Measurements from ENCODE around the gene FIBCD1.

FIBCD1 gene

DNA sequence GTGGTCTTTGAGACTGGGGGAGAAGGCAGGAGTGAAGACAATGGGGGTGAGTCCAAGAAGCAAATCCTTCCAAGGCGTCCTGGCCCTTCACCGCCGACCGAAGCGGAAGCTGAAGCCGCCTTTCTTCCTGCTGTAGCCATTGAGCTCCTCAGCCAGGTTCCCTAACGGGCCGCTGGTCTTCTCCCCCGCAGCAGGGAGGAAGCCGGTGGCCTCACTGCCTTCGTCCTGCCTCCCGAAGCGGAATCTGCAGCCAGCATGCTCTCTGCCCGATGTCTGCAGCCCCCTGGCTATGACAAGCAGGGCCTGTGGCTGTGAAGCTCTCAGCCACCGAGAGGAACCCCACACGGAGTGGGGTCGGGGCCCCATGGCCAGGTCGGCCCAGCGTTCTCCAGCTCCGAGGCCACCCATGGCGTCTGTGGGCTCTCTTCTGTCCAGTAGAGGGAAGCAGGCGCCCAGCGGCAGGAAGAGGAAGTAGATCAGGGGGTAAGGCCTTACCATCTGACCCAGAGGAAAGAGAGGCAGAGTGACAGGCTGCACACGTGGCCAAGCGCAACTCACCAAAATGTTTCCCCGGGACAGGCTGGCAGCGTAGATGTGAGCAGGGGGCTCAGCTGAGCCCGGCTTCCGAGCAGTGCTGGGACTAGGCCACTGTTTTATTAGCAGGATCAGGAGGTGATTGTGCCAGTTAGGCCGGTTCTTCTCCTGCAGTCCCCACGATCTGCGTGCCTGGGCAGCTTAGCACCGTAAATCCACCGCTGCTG lies 45.5 kb downstream of the FIBCD1 start:
- DNase-seq = no peak

GRCh38 chr9:130892477-130893304 lies 46.4 kb downstream of the FIBCD1 start:
- DNase-seq = no peak

DNA sequence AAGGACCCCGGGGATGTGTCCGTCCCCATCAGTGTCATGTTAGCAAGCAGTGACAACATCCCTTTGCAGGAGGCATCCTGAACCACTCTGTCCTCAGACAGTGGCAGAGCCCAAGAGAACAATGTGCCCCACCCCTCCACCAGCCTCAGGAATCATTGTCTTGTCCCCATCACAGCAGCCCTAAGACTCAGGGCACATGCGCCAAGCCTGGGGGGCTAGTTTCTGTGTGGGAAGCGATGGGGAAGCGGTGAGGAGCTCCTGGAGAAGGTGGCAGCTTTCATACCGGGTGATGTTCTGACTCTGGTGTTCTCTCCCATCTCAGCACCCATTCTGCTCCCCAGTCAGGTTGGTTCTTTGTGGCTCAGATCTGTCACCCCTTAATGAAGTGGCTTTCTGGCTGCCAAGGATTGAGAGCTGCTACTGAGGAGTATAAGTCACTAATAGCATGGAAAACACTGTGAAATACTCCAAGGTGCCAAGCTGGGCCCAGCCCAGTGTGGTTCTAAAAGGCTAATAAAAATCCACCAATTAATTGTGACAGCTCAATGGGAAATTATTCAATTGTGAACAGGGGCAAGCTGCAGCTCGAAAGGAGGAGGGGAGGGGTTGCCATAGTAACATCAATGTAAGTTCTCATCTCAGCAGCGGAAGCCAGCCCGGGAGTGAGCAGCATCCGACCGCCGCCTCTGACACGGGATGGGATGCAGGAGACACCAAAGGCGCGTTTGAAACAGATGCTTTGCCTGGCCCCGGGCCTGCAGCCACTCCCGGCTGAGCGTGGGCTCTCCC lies 47.2 kb downstream of the FIBCD1 start:
- no peak for DNase-seq

DNA sequence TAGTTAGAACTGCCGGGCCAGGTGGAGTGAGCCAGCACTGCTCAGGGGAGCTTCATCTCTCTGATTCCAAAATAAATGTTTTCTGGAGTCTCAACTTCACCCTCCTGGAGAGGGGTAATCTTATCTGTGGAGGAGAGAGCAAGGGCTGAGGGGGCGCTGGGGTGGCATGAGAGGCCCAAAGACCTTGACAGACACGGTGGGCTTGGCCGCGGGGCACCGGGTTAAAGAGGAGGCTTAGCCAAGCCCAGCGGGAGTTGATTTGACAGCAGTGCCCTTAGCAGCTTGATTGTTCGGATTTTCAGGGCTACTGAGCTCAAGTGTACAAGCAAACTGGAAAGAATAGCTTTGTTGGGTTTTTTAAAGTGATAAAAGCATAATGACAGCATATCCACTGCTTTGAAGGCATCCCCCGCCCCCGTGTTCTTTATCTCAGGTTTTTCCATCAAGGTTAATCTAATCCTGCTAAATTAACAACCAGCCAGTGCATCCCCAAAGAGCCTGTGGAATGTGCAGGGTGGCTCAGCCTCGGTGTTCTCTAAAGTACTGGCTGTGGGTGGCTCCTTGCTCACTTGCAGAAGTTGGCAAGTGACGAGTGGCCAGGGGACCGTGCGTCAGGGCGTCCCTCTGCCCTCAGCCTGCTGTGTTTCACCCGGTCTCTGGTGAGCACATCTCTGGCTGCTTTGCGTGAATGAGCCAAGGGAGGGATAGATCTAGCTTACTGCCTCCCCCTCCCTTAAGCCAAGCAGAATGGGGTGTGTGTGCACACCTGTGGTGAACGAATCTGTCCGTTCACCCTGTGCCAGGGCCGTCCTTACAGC lies 48.0 kb downstream of the FIBCD1 start:
- no peak for DNase-seq

DNA sequence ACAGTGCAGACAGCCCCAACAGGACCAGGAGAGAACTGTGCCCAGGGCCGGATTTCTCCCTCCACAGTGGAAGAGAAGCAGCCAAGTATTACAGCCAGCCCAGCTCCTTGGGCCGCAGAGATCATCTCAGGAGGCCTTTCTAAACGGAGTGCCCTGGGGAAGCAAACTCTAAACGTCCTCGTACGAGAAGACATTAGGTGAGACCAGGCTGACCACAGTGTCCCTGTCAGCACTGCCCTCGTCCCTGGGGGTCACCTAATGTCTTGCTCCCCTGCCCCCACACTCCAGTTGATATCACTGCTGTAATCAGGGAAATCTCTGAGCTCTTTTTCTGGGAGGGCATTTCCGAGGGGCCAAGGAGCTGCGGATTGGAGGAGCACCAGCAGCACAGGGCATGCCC lies 48.9 kb downstream of the FIBCD1 start:
- DNase-seq = no peak

DNA sequence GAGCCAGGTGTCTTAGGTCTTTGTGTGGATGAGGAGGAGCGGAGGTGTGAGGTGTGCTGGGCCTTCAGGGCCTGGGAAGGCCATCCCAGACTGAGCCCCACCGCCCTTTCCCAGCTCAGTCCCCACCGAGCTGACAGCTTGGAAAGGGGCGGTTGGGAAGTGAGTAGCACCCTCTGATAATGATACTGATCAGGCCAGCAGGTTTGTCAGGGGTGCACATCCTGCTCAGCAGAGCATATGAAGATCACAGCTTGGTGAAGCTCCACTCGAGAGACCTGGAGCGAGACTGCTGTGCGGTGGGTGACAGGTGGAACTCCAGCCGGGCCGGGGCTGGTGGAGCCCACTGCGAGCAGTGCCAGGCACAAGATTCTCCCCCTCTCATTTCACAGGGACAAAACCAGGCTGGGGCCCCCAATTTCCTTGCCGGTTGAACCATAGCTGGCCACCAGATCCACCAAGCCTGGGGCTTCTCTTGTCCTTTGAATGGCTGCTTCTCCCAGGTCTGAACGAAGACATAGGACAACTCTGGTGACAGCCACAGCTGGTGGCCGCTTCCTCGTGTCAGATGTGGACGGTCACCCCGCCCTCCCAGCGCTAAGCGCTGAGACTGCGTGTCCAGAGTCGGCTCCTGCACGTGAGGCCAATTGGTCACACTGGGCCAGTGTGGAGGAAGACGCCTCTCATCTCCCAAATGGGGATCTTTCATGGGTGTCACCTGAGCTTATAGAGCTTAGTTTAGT lies 50.7 kb downstream of the FIBCD1 start:
- no peak for DNase-seq

- DNase-seq = no peak
These were observed 51.4 kb downstream of the FIBCD1 start for GRCh38 chr9:130887494-130888144.

DNA sequence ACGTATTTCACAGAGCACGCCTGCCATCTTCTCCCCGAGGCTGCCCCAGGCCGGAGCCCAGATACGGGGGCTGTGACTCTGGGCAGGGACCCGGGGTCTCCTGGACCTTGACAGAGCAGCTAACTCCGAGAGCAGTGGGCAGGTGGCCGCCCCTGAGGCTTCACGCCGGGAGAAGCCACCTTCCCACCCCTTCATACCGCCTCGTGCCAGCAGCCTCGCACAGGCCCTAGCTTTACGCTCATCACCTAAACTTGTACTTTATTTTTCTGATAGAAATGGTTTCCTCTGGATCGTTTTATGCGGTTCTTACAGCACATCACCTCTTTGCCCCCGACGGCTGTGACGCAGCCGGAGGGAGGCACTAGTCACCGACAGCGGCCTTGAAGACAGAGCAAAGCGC lies 52.1 kb downstream of the FIBCD1 start:
- DNase-seq = no peak

- no peak for DNase-seq
These were observed 53.3 kb downstream of the FIBCD1 start for GRCh38 chr9:130885484-130886375.

- no peak for DNase-seq
These were observed 54.2 kb downstream of the FIBCD1 start for GRCh38 chr9:130884542-130885483.

DNA sequence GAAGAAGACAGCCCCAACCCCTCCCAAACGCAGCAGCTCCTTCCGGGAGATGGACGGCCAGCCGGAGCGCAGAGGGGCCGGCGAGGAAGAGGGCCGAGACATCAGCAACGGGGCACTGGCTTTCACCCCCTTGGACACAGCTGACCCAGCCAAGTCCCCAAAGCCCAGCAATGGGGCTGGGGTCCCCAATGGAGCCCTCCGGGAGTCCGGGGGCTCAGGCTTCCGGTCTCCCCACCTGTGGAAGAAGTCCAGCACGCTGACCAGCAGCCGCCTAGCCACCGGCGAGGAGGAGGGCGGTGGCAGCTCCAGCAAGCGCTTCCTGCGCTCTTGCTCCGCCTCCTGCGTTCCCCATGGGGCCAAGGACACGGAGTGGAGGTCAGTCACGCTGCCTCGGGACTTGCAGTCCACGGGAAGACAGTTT lies 54.9 kb downstream of the FIBCD1 start:
- DNase-seq = no peak

- DNase-seq = no peak
These were observed 55.6 kb downstream of the FIBCD1 start for GRCh38 chr9:130883479-130883878.

- no peak for DNase-seq
These were observed 56.3 kb downstream of the FIBCD1 start for GRCh38 chr9:130882696-130883225.

GRCh38 chr9:130881516-130881915 lies 57.5 kb downstream of the FIBCD1 start:
- no peak for DNase-seq

- DNase-seq = no peak
These were observed 58.3 kb downstream of the FIBCD1 start for GRCh38 chr9:130880599-130881220.

DNA sequence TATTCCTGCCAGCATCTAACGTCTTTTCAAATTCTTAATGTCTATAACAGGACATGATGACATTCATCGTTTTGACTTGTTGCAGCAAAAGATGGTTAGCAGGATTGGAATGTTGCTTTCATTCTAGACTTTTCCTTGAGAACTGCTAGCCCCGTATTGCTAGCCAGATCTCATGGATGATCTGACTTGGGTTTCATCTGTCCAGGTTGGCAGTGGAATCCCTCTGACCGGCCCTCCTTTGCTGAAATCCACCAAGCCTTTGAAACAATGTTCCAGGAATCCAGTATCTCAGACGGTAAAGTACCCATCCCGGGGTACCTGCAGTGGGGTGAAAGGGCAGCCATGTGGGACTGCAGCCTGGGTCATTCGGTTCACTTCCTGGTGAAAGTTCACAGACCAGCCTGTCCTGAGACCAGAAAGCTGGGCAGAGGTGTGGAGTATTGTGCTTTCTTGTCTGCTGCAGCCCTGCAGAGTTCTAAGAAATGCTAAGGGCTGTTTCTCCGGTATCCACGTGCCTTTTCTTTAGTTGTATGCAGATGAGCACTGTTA lies 59.1 kb downstream of the FIBCD1 start:
- DNase-seq = no peak

GRCh38 chr9:130878295-130878694 lies 60.8 kb downstream of the FIBCD1 start:
- DNase-seq = no peak

- DNase-seq = no peak
These were observed 61.7 kb downstream of the FIBCD1 start for GRCh38 chr9:130877300-130877699.
